ENCODE data around the gene SELENBP1. TPM values are rescaled to one million over a fixed set of nuclear protein-coding genes. Genes with fewer than 3 reads are reported as not detected.

SELENBP1 gene
- total and polyA plus RNA-seq, 2 of the 13 experiments (the other 11 are each of a cell fraction or from before 2014, with no cell fraction given): 27.8 to 29.0 TPM

DNA sequence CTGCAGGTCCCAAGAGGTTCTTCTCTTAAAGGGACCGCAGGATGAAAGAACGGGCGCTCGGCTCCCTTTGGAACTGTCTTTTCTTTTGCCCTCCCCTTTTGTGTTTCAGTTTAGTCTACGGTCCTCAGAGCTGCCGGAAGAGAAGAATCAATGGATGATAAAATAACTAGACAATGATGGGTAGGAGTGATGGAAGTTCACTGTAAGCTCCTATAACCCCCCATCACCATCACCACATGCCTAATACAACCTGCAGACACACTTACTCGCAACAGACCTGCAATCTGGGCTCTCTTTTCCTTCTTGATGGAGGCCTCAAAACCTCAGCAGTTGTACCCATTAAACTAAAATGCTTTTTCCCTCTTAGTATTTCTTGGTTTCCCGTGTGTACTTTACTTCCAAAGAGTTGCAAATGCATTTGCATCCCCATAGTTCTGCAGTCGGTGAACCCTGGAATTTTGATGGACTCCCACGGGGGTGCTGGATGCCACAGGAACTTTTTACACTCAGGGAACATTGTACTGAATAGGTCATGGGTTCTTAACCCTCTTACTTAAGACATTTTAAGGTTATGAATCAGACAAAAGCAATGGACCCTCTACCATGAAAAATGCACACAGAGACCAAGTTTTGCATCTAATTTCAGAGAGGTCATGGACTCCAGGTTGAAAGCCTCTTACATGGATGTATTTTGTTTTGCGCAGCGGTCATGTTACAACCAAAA lies 24.8 kb downstream of the SELENBP1 start (continued):
- TF ChIP-seq, protein P1, sequence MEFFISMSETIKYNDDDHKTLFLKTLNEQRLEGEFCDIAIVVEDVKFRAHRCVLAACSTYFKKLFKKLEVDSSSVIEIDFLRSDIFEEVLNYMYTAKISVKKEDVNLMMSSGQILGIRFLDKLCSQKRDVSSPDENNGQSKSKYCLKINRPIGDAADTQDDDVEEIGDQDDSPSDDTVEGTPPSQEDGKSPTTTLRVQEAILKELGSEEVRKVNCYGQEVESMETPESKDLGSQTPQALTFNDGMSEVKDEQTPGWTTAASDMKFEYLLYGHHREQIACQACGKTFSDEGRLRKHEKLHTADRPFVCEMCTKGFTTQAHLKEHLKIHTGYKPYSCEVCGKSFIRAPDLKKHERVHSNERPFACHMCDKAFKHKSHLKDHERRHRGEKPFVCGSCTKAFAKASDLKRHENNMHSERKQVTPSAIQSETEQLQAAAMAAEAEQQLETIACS (CRISPR knock-in tag; IDR thresholded peaks at IDR 0.05): no peak
- no peak for TF ChIP-seq ZNF337 (CRISPR knock-in tag; IDR thresholded peaks at IDR 0.05; ENCODE audit: borderline replicate concordance, low read depth)
- no peak for TF ChIP-seq SIX4 (CRISPR knock-in tag; IDR thresholded peaks at IDR 0.05)
- TF ChIP-seq, protein P2, sequence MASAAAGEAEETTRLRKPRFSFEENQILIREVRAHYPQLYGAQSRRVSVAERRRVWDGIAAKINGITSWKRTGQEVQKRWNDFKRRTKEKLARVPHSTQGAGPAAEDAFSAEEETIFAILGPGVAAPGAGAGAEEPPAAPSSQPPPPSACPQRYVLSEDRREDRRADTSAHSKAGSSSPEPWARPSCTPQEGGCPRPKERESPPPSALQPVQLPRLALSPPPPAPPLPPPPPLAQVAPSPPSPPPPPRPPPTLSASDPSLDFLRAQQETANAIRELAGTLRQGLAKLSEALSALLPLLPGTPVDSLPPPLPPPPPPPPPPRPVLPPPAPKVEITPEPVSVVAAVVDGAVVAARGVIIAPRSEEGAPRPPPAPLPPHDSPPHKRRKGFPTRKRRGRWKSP (CRISPR knock-in tag; IDR thresholded peaks at IDR 0.05): no peak
- TF ChIP-seq JUNB (CRISPR knock-in tag; IDR thresholded peaks at IDR 0.05; ENCODE audit: borderline replicate concordance): no peak
- no peak for TF ChIP-seq YEATS2 (CRISPR knock-in tag; IDR thresholded peaks at IDR 0.05; ENCODE audit: borderline replicate concordance)
- TF ChIP-seq ZNF143 (CRISPR knock-in tag; IDR thresholded peaks at IDR 0.05): peak; percentile 54
- TF ChIP-seq ZNF878 (CRISPR knock-in tag; IDR thresholded peaks at IDR 0.05): no peak
- TF ChIP-seq TBP (CRISPR knock-in tag; IDR thresholded peaks at IDR 0.05): no peak
- TF ChIP-seq, protein P3, sequence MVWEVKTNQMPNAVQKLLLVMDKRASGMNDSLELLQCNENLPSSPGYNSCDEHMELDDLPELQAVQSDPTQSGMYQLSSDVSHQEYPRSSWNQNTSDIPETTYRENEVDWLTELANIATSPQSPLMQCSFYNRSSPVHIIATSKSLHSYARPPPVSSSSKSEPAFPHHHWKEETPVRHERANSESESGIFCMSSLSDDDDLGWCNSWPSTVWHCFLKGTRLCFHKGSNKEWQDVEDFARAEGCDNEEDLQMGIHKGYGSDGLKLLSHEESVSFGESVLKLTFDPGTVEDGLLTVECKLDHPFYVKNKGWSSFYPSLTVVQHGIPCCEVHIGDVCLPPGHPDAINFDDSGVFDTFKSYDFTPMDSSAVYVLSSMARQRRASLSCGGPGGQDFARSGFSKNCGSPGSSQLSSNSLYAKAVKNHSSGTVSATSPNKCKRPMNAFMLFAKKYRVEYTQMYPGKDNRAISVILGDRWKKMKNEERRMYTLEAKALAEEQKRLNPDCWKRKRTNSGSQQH (CRISPR knock-in tag; IDR thresholded peaks at IDR 0.05; ENCODE audit: low read depth): no peak
- TF ChIP-seq ZNF670 (CRISPR knock-in tag; IDR thresholded peaks at IDR 0.05; ENCODE audit: borderline replicate concordance): no peak
- TF ChIP-seq, protein P4, sequence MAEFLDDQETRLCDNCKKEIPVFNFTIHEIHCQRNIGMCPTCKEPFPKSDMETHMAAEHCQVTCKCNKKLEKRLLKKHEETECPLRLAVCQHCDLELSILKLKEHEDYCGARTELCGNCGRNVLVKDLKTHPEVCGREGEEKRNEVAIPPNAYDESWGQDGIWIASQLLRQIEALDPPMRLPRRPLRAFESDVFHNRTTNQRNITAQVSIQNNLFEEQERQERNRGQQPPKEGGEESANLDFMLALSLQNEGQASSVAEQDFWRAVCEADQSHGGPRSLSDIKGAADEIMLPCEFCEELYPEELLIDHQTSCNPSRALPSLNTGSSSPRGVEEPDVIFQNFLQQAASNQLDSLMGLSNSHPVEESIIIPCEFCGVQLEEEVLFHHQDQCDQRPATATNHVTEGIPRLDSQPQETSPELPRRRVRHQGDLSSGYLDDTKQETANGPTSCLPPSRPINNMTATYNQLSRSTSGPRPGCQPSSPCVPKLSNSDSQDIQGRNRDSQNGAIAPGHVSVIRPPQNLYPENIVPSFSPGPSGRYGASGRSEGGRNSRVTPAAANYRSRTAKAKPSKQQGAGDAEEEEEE (CRISPR knock-in tag; IDR thresholded peaks at IDR 0.05; ENCODE audit: borderline replicate concordance): no peak
- peak; percentile 5 for TF ChIP-seq XRCC5 (optimal IDR thresholded peaks at IDR 0.05; ENCODE audit: low read length)
- no peak for TF ChIP-seq ZBTB3 (CRISPR knock-in tag; IDR thresholded peaks at IDR 0.05; ENCODE audit: borderline replicate concordance, low read depth)
- TF ChIP-seq, protein P5, sequence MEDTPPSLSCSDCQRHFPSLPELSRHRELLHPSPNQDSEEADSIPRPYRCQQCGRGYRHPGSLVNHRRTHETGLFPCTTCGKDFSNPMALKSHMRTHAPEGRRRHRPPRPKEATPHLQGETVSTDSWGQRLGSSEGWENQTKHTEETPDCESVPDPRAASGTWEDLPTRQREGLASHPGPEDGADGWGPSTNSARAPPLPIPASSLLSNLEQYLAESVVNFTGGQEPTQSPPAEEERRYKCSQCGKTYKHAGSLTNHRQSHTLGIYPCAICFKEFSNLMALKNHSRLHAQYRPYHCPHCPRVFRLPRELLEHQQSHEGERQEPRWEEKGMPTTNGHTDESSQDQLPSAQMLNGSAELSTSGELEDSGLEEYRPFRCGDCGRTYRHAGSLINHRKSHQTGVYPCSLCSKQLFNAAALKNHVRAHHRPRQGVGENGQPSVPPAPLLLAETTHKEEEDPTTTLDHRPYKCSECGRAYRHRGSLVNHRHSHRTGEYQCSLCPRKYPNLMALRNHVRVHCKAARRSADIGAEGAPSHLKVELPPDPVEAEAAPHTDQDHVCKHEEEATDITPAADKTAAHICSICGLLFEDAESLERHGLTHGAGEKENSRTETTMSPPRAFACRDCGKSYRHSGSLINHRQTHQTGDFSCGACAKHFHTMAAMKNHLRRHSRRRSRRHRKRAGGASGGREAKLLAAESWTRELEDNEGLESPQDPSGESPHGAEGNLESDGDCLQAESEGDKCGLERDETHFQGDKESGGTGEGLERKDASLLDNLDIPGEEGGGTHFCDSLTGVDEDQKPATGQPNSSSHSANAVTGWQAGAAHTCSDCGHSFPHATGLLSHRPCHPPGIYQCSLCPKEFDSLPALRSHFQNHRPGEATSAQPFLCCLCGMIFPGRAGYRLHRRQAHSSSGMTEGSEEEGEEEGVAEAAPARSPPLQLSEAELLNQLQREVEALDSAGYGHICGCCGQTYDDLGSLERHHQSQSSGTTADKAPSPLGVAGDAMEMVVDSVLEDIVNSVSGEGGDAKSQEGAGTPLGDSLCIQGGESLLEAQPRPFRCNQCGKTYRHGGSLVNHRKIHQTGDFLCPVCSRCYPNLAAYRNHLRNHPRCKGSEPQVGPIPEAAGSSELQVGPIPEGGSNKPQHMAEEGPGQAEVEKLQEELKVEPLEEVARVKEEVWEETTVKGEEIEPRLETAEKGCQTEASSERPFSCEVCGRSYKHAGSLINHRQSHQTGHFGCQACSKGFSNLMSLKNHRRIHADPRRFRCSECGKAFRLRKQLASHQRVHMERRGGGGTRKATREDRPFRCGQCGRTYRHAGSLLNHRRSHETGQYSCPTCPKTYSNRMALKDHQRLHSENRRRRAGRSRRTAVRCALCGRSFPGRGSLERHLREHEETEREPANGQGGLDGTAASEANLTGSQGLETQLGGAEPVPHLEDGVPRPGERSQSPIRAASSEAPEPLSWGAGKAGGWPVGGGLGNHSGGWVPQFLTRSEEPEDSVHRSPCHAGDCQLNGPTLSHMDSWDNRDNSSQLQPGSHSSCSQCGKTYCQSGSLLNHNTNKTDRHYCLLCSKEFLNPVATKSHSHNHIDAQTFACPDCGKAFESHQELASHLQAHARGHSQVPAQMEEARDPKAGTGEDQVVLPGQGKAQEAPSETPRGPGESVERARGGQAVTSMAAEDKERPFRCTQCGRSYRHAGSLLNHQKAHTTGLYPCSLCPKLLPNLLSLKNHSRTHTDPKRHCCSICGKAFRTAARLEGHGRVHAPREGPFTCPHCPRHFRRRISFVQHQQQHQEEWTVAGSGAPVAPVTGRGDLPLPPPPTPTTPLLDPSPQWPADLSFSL (CRISPR knock-in tag; IDR thresholded peaks at IDR 0.05): no peak
- no peak for TF ChIP-seq ZNF672 (CRISPR knock-in tag; IDR thresholded peaks at IDR 0.05)
- no peak for TF ChIP-seq ZNF879 (CRISPR knock-in tag; IDR thresholded peaks at IDR 0.05)
